Measurements from ENCODE around the gene MAP2K2.
"Not testable (repeated sequence)": the region's sequence is repeated elsewhere in the genome, so short reads cannot be mapped to it uniquely, and the experiment has no call there.

MAP2K2 gene

DNA sequence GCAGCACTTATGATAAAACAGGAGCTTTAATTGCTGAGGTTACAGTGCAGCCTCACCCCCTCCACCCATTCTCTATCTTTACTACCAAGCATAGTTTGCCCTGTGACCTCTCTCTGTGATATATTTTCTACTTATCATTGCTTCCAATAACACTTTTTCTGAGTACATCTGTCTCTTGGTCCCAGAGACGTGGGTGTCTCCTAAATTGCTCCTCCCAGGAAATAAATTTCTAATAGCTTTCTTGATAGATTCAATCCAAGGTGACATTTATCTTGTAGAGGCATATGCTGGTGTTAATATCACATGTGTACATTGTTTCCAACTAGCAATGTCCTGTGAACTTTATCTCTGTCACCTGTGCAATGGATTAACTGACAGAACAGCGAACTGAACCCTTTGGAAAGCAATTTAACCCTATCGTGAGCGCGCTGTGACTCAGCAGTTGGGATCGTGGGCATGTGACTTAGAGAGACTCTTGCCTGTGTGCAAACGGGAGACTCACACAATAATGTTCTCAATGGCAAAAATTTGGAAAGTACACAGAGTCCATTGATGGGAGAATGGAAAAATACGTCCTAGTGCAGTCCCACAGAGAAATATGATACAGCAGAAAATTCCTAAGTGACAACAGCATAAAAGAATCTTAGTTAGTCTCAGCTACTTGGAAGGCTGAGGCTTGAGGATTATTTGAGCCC lies 7.0 kb upstream of the MAP2K2 start:
- no peak for DNase-seq (ENCODE audit: low spot score)

DNA sequence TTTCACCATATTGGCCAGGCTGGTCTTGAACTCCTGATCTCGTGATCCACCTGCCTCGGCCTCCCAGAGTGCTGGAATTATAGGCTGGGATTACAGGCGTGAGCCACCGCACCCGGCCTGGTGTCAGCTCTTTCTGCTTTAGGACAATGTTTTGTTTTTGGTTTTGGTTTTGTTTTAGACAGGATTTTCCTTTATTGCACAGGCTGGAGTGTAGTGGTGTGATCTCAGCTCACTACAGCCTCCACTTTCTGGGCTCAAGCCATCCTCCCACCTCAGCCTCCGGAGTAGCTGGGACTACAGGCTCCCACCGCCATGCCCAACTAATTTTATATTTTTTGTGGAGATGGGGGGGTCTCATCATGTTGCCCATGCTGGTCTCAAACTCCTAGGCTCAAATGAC lies 5.1 kb upstream of the MAP2K2 start:
- not testable (repeated sequence) for DNase-seq (ENCODE audit: low spot score)

DNA sequence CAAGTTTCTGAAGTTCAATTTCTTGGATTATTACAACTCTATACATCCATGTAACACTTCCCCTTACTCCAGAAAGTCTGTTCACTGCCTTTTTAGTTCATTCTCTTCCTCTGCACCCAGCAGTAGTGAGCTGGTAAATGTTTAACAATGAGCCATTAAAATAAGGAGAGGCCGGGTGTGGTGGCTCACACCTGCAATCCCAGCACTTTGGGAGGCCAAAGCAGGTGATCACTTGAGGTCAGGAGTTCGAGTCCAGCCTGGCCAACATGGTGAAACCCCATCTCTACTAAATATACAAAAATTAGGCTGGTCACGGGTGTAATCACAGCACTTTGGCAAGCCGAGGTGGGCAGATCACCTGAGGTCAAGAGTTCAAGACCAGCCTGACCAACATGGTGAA lies 3.4 kb upstream of the MAP2K2 start:
- DNase-seq (ENCODE audit: low spot score): not testable (repeated sequence)

DNA sequence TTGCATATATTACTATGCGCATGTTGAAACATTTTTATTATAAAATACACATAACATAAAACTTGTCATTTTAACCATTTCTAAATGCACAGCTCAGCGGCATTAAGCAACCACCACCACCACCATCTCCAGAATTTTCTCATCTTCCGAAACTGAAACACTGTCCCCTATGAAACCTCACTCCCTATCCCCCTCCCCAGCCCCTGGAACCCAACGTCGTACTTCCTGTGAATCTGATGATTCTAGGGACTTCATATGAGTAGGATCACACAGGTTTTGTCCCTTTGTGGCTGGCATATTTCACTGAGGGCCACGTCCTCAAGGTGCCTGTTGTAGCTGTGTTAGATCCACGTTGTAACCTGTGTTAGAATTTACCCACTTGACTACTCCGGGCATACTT lies 716 bp upstream of the MAP2K2 start:
- DNase-seq (ENCODE audit: low spot score): no peak

DNA sequence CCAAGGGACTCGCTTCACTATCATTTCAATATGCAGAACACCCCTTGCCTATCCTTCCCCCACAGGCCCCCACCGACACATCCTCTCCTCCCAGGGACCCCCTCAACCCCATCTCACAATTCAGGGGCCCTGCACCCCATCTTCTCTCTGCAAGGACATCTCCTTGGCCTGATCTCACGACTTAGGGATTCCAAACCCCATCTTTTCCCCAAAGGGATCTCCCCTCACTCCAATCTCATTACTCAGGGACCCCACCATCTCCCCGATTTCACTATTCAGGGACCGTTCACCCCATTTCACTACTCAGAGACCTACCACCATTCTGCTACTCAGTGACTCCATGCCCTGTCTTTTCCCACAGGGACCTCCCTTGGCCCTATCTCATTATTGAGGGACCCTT lies 1.4 kb downstream of the MAP2K2 start:
- DNase-seq (ENCODE audit: low spot score): no peak

DNA sequence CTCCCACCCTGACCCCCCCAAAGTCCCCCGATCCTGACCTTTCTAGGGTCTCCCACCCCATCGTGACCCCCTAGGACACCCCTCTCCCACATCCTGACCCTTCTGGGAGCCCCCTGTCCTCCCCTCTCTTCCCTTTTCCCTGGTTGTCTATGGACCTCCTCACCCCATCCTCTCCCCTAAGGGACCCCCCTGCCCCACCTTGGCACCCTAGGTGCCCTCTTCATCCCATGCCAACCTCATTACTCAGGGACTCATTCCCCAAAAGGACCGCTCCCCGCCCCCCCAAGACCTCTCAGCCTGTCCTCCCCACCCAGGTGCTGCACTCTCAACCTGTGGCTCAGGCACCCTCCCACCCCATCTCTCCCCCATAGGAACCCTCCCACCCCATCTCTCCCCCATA lies 2.1 kb downstream of the MAP2K2 start:
- DNase-seq (ENCODE audit: low spot score): no peak

DNA sequence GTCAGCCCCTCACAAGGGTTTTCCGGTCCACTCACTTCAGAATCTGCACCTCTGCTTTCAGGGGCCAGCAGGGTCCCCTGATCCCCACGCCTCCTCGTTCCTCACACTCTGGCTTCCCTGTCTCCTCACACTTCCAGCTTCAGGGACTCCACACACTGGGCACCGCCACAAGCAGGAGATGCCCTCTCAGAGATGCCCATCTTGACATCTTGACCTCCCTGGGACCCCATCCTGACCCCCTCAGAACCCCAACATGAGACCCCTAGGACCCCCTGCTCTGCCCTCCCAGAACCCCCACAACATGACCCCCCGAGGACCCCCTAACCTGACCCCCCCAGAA lies 2.7 kb downstream of the MAP2K2 start:
- no peak for DNase-seq (ENCODE audit: low spot score)

DNA sequence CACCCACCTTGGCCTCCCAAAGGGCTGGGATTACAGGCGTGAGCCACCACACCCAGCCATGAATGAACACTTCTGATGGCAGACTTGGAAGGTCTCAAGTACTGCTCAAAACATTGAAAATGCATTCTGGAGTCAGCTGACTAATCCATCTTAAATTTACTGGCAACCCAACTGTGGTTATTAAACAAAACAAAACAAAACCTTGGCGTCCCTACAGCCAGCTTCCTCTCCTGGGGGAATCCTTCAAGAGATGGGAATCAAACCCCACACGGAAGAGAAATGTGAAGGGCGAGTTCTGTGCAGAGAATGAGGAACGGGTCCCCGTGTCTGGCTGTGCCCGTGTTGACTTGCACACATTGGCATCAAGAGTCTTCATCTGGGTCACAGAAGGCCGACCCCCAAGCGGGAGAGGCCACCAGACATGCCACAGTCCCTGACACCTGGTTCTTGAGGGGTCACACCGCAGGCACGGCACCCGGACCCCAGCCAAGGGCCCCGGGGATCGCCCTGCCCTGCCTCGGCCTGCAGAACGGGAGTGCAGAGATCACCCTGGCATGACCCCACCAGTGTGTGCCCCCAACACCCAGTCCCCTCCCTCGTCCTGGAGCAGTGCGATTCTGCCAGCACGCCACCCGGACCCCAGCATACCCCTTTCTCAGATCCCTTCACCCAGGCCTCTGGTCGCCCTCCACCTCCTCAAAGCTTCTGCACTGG lies 3.2 kb downstream of the MAP2K2 start:
- DNase-seq (ENCODE audit: low spot score): no peak

DNA sequence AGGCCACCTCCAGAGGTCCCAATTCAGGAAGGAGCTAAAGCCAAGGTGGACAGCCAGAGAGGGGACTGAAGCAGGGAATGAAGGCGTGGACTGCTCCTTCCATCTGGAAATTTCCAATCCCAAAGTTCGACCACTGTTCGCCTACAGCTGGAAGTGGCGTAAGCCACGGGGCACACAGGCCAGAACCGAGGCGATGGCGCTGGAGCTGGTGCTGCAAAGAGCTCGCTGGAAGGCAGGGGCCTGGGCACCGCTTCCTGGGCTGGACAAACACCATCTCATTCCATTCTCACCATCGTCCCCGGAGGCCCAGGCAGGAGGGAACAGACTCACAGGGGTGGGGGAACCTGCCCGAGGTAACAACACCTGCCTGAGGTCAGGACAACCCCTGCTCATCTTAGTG lies 4.2 kb downstream of the MAP2K2 start:
- DNase-seq (ENCODE audit: low spot score): no peak

DNA sequence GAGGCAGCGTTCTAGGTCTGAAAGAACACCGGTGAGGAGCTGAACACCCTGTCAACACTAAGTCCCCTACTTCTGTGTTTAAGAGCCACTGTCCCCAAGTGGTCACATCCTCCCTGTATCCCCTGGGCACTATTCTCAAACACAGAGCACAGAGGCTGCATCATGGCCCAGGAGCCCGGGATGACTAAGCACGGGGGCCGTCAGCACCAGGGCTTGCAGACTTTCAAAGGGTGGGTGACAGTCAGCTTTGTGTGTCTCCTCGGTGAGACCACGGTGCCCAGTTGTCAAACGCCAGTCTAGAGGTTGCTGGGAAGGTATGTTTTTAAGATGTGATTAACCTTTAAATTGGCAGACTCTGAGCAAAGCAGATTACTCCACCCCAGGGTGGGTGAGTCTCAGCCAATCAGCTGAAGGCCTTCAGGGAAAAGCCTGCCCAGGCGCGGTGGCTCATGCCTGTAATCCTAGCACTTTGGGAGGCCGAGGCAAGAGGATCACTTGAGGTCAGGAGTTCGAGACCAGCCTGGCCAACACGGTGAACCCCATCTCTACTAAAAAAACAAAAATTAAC lies 8.0 kb downstream of the MAP2K2 start:
- DNase-seq (ENCODE audit: low spot score): no peak

DNA sequence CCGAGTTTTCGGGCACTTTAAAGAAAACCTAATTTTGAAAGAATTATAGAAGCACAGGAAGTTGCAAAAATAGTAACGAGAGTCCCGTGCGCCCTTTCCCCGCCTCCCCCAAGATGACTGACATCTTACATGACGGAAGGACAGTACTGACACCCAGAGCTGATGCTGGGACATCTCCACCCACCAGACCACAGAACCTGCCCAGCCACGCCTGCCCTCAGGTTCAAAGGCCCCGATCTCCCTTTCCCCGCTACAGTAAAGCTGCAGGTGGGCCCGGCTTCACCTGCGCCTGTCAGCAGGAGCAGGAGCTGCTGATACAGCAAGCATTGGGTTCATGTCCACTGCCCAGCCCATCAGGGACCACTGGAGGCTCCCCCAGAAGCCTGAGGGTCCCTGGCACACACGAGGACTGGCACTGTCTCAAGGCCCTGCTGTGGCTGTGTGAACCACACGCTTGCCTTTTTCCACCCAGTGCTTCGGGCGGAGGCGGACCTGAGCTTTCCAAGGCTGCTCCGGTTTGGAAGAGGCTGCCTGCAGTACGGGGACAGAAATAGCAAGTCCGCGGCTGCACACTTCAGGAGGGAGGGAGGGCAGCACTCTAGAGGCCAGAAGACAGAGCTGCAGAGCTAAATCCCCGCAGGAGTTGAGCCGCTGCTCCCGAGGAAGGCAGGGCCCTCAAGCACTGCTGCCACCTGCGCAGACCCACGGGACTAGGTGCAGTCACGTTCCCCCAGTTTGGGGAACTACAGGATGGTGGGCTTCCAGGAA lies 8.7 kb downstream of the MAP2K2 start:
- DNase-seq (ENCODE audit: low spot score): no peak

DNA sequence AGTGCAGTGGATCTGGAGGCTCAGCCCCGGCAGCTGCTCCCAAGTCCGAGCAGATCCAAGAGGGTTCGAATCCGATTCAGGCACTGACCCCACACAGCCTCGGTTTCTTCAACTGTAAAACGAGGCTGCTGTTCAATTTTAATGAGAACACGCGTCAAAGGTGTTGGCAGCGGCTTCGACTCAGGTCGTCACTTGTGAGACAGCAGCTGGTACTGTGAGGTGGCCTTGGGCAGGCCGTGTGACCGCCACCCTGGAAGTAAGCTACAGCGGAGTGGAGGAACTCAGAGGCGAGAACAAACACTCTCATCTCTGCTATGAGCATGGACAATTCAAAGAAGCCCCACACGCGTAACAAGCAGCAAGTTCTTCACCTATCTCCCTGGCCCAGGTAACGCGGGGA lies 9.7 kb downstream of the MAP2K2 start:
- no peak for DNase-seq (ENCODE audit: low spot score)

DNA sequence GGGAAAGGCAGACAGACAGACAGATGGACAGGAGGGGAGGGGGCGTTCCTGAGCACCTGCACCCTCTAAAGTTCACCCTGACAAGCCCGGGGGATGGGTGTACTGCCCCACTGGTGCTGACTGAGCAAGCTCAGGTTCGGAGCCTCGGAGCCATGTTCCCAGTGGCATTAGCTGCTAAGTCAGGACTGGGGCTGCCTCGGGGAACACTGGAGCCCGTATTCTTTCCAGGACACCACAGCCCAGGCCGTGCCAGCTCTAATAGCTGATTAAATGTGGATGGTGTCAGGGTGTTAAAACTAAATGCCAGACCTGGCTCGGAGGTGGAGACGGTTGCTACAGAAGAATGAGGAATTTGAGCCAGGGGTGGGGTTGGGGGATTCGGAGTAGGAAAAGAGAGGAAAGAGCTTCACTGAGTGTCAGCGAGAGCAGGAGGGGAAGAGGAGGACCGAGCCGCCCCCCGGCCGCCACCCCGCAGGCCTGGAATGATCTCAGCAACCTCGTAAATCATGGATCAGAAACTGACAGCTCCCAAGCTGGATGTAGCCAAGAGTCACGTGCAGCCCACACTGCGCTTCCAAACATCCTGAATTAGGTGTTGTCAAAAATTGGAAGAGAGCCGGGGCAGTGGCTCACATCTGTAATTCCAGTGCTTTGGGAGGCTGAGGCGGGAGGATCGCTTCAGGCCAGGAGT lies 10.4 kb downstream of the MAP2K2 start:
- DNase-seq (ENCODE audit: low spot score): no peak

DNA sequence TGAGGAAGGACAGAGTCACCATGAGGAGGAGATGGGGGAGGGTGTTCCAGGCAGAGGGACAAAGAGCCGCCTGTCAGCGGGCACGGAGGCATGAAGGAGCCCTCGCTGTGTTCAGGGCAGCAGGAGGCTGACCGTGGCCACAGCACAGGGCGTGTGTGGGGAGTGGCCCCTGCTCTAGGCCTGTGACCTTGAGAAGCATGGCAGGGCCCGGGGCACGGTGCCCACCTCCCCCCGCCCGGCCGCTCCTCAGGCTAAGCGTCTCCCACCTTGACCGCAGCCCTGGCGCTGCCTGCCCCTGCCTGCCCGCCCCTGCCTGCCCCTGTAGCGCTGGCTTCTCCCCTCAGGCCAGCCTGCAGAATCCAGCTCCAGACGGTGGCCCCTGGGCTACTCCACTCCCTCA lies 11.6 kb downstream of the MAP2K2 start:
- DNase-seq (ENCODE audit: low spot score): no peak

DNA sequence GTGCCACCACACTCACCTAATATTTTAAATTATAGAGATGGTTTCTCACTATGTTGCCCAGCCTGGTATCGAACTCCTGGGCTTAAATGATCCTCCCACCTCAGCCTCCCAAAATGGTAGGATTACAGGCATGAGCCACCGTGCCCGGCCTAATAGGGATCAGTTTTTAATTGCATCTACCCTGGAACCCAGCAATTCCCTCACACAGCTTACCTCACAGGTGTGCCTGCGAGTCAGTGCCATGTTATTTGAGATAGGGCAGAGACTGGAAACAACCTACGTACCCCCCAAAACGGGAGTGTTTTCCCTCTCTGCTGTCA lies 14.3 kb downstream of the MAP2K2 start:
- no peak for DNase-seq (ENCODE audit: low spot score)

DNA sequence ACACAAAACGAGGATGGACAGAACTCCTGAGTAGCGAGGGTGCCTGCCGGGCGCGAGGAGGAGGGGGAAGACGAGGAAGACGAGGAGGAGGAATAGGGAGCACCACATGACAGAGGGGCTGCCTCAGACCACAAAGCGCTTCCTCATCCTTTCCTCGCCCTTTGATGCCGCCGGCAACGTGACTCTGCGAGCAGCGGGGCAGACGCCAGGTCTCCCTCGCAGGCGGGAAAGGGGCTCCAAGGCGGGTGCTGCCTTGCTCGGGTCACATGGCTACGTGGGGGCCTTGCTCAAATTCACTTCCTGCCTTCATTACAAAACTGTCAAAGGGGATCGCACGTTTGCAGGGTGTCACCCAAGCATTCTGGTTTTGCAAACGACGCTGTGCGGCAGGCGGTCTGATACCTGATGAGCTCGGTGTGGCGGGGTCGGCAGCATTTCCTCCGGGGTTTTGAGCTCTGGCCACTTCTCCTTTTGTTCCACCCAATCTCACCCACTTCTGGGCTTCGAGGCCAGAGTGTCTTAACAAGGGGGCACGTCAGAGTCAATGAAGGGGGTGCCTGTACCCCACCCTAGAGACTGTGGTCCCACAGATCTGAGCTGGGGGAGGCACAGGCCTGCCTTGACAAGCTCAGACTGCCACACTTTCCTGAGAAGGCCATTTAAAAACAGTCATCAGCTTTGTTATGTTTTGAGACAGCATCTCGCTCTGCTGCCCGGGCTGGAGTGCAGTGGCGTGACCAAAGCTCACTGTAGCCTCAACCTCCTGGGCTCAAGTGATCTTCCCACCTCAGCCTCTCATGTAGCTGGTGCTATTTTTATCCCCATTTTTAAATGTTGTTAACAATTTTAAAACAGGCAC lies 14.9 kb downstream of the MAP2K2 start:
- no peak for DNase-seq (ENCODE audit: low spot score)

DNA sequence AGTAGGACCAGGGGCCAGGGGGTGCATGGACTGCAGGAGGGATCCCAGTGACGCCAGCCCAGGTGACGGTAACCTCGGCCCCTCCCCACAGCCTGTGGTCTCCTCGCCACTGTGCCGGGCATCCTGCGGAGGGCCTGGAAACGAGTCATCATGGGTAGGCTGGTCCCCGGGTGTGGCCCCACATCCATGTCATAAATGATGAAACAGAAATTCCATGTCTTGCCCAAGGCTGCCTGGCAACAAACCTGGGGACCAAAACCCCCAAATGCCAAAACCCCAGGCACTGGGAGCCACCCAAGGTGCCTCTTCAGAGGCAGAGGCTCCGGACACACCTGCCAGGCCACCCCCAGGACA lies 20.9 kb downstream of the MAP2K2 start:
- no peak for DNase-seq (ENCODE audit: low spot score)

DNA sequence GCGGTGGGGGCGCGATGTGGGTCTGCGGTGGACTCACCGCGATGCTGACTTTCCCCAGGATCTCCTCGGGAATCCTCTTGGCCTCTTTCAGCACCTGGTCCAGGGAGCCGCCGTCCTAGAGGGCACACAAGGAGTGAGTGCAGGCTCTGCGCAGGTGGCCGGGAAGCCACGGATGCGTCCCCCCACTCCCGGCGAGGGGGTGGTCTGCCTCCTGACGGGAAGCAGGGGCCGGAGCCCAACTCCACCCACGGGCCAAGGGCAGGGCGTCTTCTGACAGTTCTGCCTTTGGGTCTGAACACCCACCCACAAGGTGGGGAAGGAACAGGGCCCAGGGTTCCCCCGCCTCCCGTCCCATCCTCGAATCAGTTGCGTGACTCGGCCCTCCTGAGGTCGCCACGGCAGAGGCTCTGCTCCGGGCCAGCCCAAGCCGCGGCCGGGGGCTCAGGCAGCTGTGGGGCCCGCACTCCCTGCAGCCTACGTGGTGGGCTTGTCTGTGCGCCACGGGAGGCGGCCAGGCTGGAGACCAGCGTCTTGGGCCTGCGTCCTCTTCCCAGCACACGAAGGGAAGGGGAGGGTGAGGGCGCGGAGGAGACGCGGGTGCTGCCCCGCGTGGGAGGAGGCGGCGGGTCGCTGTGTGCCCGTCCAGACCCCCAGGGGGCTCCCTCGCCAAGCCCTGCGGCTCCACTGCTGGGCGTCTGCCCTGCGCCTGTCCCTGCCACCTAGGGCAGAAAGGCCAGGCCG lies 21.4 kb downstream of the MAP2K2 start:
- DNase-seq (ENCODE audit: low spot score): no peak

DNA sequence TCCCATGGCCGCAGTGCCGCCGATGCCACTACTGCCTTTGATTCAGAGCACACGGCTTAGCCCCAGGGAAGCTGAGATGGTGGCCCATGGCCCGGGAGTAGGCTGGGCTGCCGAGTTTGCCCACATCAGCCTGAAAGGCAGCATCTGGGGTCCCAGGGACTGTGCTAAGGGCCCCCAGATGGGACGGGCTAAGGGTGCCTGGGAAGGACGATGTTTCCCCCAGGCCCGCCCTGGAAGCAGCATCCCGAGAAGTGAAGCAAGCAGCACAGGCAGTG lies 22.5 kb downstream of the MAP2K2 start:
- no peak for DNase-seq (ENCODE audit: low spot score)

DNA sequence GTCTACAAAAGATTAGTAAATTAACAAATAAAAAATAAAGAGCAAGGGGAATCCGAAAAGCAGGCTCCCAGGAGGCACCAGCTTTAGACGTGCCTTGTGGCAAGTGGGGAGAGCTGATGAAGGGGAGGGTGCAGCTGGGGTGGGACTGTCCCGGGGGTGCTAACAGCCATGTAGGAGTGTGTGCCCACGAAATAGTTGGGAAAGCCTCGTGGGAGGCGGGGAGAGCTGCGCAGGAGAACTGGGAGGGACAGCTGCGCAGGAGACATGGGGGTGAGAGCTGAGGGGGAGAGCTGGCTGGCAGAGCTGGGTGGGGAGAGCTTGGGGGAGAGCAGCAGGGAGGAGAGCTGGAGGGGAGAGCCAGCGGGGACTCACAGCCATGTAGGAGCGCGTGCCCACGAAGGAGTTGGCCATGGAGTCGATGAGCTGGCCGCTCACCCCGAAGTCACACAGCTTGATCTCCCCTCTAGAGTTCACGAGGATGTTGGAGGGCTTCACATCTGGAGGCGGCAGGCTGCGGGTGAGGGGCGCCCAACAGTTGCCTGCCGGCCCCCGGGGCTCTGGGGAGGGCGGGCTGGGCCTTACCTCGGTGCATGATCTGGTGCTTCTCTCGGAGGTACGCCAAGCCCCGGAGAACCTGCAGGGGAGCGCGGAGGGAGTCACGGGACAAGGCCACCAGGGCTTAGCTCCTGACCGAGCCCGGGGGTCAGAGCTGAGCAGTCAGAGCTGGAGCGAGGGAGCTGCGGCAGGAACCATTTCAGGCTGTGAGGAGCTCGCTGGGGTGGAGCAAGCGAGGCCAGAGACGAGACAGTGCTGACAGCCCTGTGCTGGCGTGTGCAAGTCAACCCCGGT lies 23.1 kb downstream of the MAP2K2 start:
- DNase-seq (ENCODE audit: low spot score): no peak
